ENCODE measurements around the gene PRPF40B.
"Not testable (repeated sequence)": the region's sequence is repeated elsewhere in the genome, so short reads cannot be mapped to it uniquely, and the experiment has no call there.

PRPF40B gene

GRCh38 chr12:49623142-49623904 is at the start of gene PRPF40B:
TSS of gene PRPF40B (plus strand) at chr12:49623561. CDS start at chr12:49623591, 30 bp downstream.
- DNase-seq, result peak; percentile 52

- no peak for DNase-seq
These were observed 45.6 kb upstream of the PRPF40B start for GRCh38 chr12:49577589-49578315.

GRCh38 chr12:49578471-49579112 is 44.8 kb upstream of the PRPF40B start:
- no peak for DNase-seq

GRCh38 chr12:49580572-49581535 is 42.5 kb upstream of the PRPF40B start:
- peak; percentile 4 for DNase-seq

GRCh38 chr12:49582201-49582600 is 41.2 kb upstream of the PRPF40B start:
- DNase-seq, result no peak

- DNase-seq, result no peak
These were observed 40.5 kb upstream of the PRPF40B start for GRCh38 chr12:49582850-49583249.

- DNase-seq, result no peak
These were observed 39.8 kb upstream of the PRPF40B start for GRCh38 chr12:49583366-49584094.

- DNase-seq, result no peak
These were observed 38.8 kb upstream of the PRPF40B start for GRCh38 chr12:49584591-49584990.

GRCh38 chr12:49585477-49586459 is 37.6 kb upstream of the PRPF40B start:
- DNase-seq, result no peak

- no peak for DNase-seq
These were observed 36.0 kb upstream of the PRPF40B start for GRCh38 chr12:49587174-49587908.

- DNase-seq, result no peak
These were observed 35.1 kb upstream of the PRPF40B start for GRCh38 chr12:49588281-49588680.

GRCh38 chr12:49588721-49589516 is 34.4 kb upstream of the PRPF40B start:
- DNase-seq, result no peak

GRCh38 chr12:49598527-49598926 is 24.8 kb upstream of the PRPF40B start:
- no peak for DNase-seq

- DNase-seq, result no peak
These were observed 23.4 kb upstream of the PRPF40B start for GRCh38 chr12:49599961-49600360.

- DNase-seq, result no peak
These were observed 19.6 kb upstream of the PRPF40B start for GRCh38 chr12:49603721-49604120.

- DNase-seq, result no peak
These were observed 18.5 kb upstream of the PRPF40B start for GRCh38 chr12:49604856-49605255.

GRCh38 chr12:49605539-49605938 is 17.8 kb upstream of the PRPF40B start, which contains the start of gene FAM186B:
TSS of gene FAM186B (minus strand) at chr12:49605639. CDS start at chr12:49605477, 162 bp downstream.
- DNase-seq, result not testable (repeated sequence)

GRCh38 chr12:49609059-49609874 is 14.1 kb upstream of the PRPF40B start:
- DNase-seq, result no peak

Measured in NCI-H1417 treated with DMSO at 0.1 percent for 48 hours (cell line).